HepG2 (cell line): ENCODE results near the gene WDR6. TPM values are rescaled to one million over a fixed set of nuclear protein-coding genes. Genes with fewer than 3 reads are reported as not detected.

Experiments used
- ATAC-seq: fragments of 200-7000 bp; cut with Tn5 transposase; 3 replicates; pipeline ENCODE4 v1.9.1; 2020; ENCODE audit warnings: mild to moderate bottlenecking, moderate library complexity
- BruUV-seq: library from RNA; stranded (reverse); fragments of 400-500 nt; replicated peaks from 2 replicates; lab custom pipeline; 2021; lab: Mats Ljungman, UMichigan
- CTCF ChIA-PET: fragments of 300-600 bp; formaldehyde crosslinking; extraction: SDS; loops from one replicate; lab custom pipeline; 2021; ENCODE audit warnings: low total read pairs, inconsistent platforms, low intra/inter-chr PET ratio; lab: Yijun Ruan, JAX
- POLR2A ChIA-PET: fragments of 350-600 bp; sonication (Branson Sonifier 250); formaldehyde crosslinking; loops from one replicate; lab custom pipeline; 2020; ENCODE audit warnings: antibody characterized with exemption, inconsistent platforms; lab: Yijun Ruan, JAX
- DNase-seq: peaks from one replicate; pipeline ENCODE4 v3.0.0-alpha.2; 2015; ENCODE audit warnings: low spot score
- FAIRE-seq: peaks from 3 replicates; lab custom pipeline; 2011; peaks lifted over from hg19 to GRCh38; lab: Jason Lieb, UNC
- H2AFZ ChIP-seq: one replicate; pipeline ENCODE4 v1.6.1; 2011; ENCODE audit warnings: low read length, inconsistent platforms
- H3K27ac ChIP-seq: fragments of 300-600 bp; 3 replicates; pipeline ENCODE4 v1.8.0; 2011; ENCODE audit warnings: mixed run types, mild to moderate bottlenecking, mixed read lengths, low read length, inconsistent platforms; ENCODE audit not compliant: insufficient read depth; ENCODE audit errors: extremely low read length
- H3K27me3 ChIP-seq, 2 experiments: fragments of 200-600 bp in 1 of 2; 2 replicates in 1 of 2; 3 replicates in 1 of 2; pipeline versions ENCODE4 v1.6.0 to v1.8.0; 2011; ENCODE audit warnings: low read length in 2 of 2, mild to moderate bottlenecking in 2 of 2, moderate library complexity in 2 of 2, inconsistent platforms in 1 of 2; ENCODE audit not compliant: insufficient read depth in 2 of 2, control insufficient read depth in 1 of 2
- H3K36me3 ChIP-seq, 2 experiments: fragments of 200-600 bp in 1 of 2; replicated peaks in 1 of 2; 2 replicates in 1 of 2; 3 replicates in 1 of 2; pipeline versions ENCODE4 v1.5.1 to v1.8.0; 2011; ENCODE audit warnings: low read length in 2 of 2, inconsistent platforms in 1 of 2; ENCODE audit not compliant: insufficient read depth in 2 of 2, control insufficient read depth in 1 of 2
- H3K4me1 ChIP-seq: 2 replicates; pipeline ENCODE4 v1.5.1; 2012; ENCODE audit warnings: low read length, inconsistent platforms; ENCODE audit not compliant: insufficient read depth
- H3K4me2 ChIP-seq: 2 replicates; pipeline ENCODE4 v1.6.0; 2011; ENCODE audit warnings: low read depth, low read length, inconsistent platforms
- H3K4me3 ChIP-seq, 3 experiments: fragments of 200-600 bp in 1 of 3; sonication (generic), shearing (Covaris generic) in 1 of 3; replicated peaks in 1 of 3; 2 replicates each; pipeline ENCODE4 v1.5.1; 2011 to 2016; ENCODE audit warnings: low read length in 3 of 3, inconsistent platforms in 2 of 3, low read depth in 2 of 3, mild to moderate bottlenecking in 2 of 3, control low read depth in 1 of 3, mixed read lengths in 1 of 3; ENCODE audit not compliant: insufficient read depth in 1 of 3
- H3K79me2 ChIP-seq: one replicate; pipeline ENCODE4 v1.6.1; 2011; ENCODE audit warnings: low read length, inconsistent platforms; ENCODE audit not compliant: insufficient read depth
- H3K9ac ChIP-seq: 2 replicates; pipeline ENCODE4 v1.6.0; 2011; ENCODE audit warnings: mild to moderate bottlenecking, low read depth, low read length, inconsistent platforms; ENCODE audit not compliant: insufficient read depth
- H3K9me3 ChIP-seq: 2 replicates; pipeline ENCODE4 v1.5.1; 2012; ENCODE audit warnings: mild to moderate bottlenecking, low read length
- H4K20me1 ChIP-seq: 2 replicates; pipeline ENCODE4 v1.6.0; 2011; ENCODE audit warnings: inconsistent platforms, mild to moderate bottlenecking, low read length, moderate library complexity; ENCODE audit not compliant: insufficient read depth
- AKAP8 ChIP-seq: sonication (generic); formaldehyde crosslinking; IDR thresholded peaks from 2 replicates; pipeline ENCODE4 v1.5.1; 2020; ENCODE audit warnings: mild to moderate bottlenecking, missing genetic modification reagents
- ATF7 ChIP-seq, 2 experiments: fragments of 450-650 bp in 1 of 2; sonication (generic) in 1 of 2; formaldehyde crosslinking in 1 of 2; IDR thresholded peaks; 2 replicates each; pipeline versions ENCODE4 v1.4.0 to v1.6.1; 2016 to 2020; ENCODE audit warnings: antibody characterized with exemption in 1 of 2, mild to moderate bottlenecking in 1 of 2, missing genetic modification reagents in 1 of 2
- EZH2 ChIP-seq: conservative IDR thresholded peaks from 2 replicates; pipeline ENCODE4 v1.6.1; 2012; ENCODE audit warnings: mild to moderate bottlenecking, low read depth, low read length, moderate library complexity
- GZF1 ChIP-seq: sonication (generic); formaldehyde crosslinking; IDR thresholded peaks from 2 replicates; pipeline ENCODE4 v1.5.1; 2020; ENCODE audit warnings: mild to moderate bottlenecking, missing genetic modification reagents
- HMGA1 ChIP-seq: sonication (generic); formaldehyde crosslinking; conservative IDR thresholded peaks from 2 replicates; pipeline ENCODE4 v1.4.0; 2020; ENCODE audit warnings: missing genetic modification reagents
- HNRNPL ChIP-seq: fragments of 200-400 bp; formaldehyde crosslinking; IDR thresholded peaks from 2 replicates; pipeline ENCODE4 v1.6.1; 2017; ENCODE audit warnings: mild to moderate bottlenecking, low read depth, low read length
- KLF9 ChIP-seq: IDR thresholded peaks from 2 replicates; pipeline ENCODE4 v1.6.1; 2016; ENCODE audit warnings: low read depth
- MAX ChIP-seq: IDR thresholded peaks from 2 replicates; pipeline ENCODE4 v1.6.1; 2012; ENCODE audit warnings: inconsistent platforms
- MXI1 ChIP-seq: IDR thresholded peaks from 3 replicates; pipeline ENCODE4 v1.6.1; 2012; ENCODE audit warnings: low read depth, low read length, inconsistent platforms, borderline replicate concordance
- PLRG1 ChIP-seq: fragments of 450-650 bp; conservative IDR thresholded peaks from 2 replicates; pipeline ENCODE4 v1.6.1; 2016
- POLR2A ChIP-seq, 2 experiments: IDR thresholded peaks; 2 replicates each; pipeline ENCODE4 v1.6.1; 2011; ENCODE audit warnings: low read depth in 2 of 2, low read length in 2 of 2, mild to moderate bottlenecking in 1 of 2, moderate library complexity in 1 of 2; ENCODE audit not compliant: insufficient read depth in 1 of 2
- POLR2G ChIP-seq: fragments of 200-400 bp; formaldehyde crosslinking; IDR thresholded peaks from 2 replicates; pipeline ENCODE4 v1.6.1; 2018; ENCODE audit warnings: mild to moderate bottlenecking, low read depth, low read length, moderate library complexity
- RFX1 ChIP-seq: fragments of 450-650 bp; IDR thresholded peaks from 2 replicates; pipeline ENCODE4 v1.6.1; 2017
- SALL2 ChIP-seq: sonication (generic); formaldehyde crosslinking; IDR thresholded peaks from 2 replicates; pipeline ENCODE4 v1.8.1; 2023; ENCODE audit warnings: mild to moderate bottlenecking, missing genetic modification reagents, inconsistent platforms
- SRSF1 ChIP-seq: fragments of 200-400 bp; formaldehyde crosslinking; optimal IDR thresholded peaks from 2 replicates; pipeline ENCODE3; 2017; ENCODE audit warnings: mild to moderate bottlenecking, low read depth, low read length, moderate library complexity
- TEAD3 ChIP-seq: optimal IDR thresholded peaks from 2 replicates; pipeline ENCODE3; 2016; ENCODE audit warnings: borderline replicate concordance
- ZBTB34 ChIP-seq: sonication (generic); formaldehyde crosslinking; IDR thresholded peaks from 2 replicates; pipeline ENCODE4 v1.8.0; 2022; ENCODE audit warnings: mild to moderate bottlenecking, missing genetic modification reagents
- ZFP37 ChIP-seq: sonication (generic); formaldehyde crosslinking; IDR thresholded peaks from 2 replicates; pipeline ENCODE4 v1.4.0; 2020; ENCODE audit warnings: missing genetic modification reagents, borderline replicate concordance
- ZNF446 ChIP-seq: sonication (generic); formaldehyde crosslinking; IDR thresholded peaks from 2 replicates; pipeline ENCODE4 v1.5.0; 2020; ENCODE audit warnings: mild to moderate bottlenecking, missing genetic modification reagents
- ZNF652 ChIP-seq: IDR thresholded peaks from 2 replicates; pipeline ENCODE4 v1.6.1; 2016; ENCODE audit warnings: low read depth, borderline replicate concordance
- ZNF792 ChIP-seq: IDR thresholded peaks from 2 replicates; pipeline ENCODE4 v1.6.1; 2016
- ZNF879 ChIP-seq: sonication (generic); formaldehyde crosslinking; IDR thresholded peaks from 2 replicates; pipeline ENCODE4 v1.8.1; 2023; ENCODE audit warnings: missing genetic modification reagents
- ZSCAN30 ChIP-seq: sonication (generic); formaldehyde crosslinking; IDR thresholded peaks from 2 replicates; pipeline ENCODE4 v1.5.0; 2020; ENCODE audit warnings: mild to moderate bottlenecking, missing genetic modification reagents
- WGBS: methylation state at CpG from one replicate; pipeline ENCODE4 v1.1.6; 2017; ENCODE audit warnings: low lambda C conversion rate; 5-methylcytosine and 5-hydroxymethylcytosine counted together
- in situ Hi-C: cut with HindIII; loops from 2 replicates; pipeline ENCODE4 v1.10.0; 2017; ENCODE audit warnings: low pct_unique_long_range_greater_than_20kb; ENCODE audit not compliant: extremely low pct_ligation_motif_present
- intact Hi-C: fragments of 100-400 bp; cut with micrococcal nuclease; formaldehyde crosslinking; loops from one replicate; pipeline ENCODE4 v1.10.0; 2022; ENCODE audit not compliant: unreplicated experiment
- polyA plus RNA-seq, 8 experiments: library from polyadenylated mRNA; depleted of rRNA in 3 of 8; stranded (reverse) in 7 of 8; unstranded in 1 of 8; fragments of >200 nt; fragmentation: Illumina TruSeq in 4 of 8; extraction: Trizol in 4 of 8; gene quantifications; 2 replicates each; pipeline versions ENCODE4 v1.2.1 to v1.2.3, GENCODE V29; 2011 to 2016; ENCODE audit warnings: low read depth in 4 of 8, missing spikeins in 1 of 8, mixed read lengths in 1 of 8; ENCODE audit not compliant: insufficient read depth in 1 of 8
- total RNA-seq, 5 experiments: library from RNA; depleted of rRNA; stranded (reverse); fragments of >200 nt; fragmentation: Illumina TruSeq; extraction: Trizol; gene quantifications; 2 replicates each; pipeline ENCODE4 v1.2.3, GENCODE V29; 2016; ENCODE audit warnings: low read depth in 1 of 5

Gene WDR6
- total and polyA plus RNA-seq, 2 of the 13 experiments (the other 11 are each of a cell fraction or from before 2014, with no cell fraction given): 73.4 to 139 TPM

- no peak for TF ChIP-seq SRSF1
- no peak for TF ChIP-seq EZH2
- TF ChIP-seq ZNF792 (CRISPR knock-in tag): no peak; the same call in 1 of the 2 replicates
- peak; percentile 81; the same call in 1 of the 2 replicates for TF ChIP-seq AKAP8 (CRISPR knock-in tag)
- peak; percentile 75; the same call in 1 of the 2 replicates for TF ChIP-seq ZFP37 (CRISPR knock-in tag)
- no peak; the same call in 1 of the 2 replicates for TF ChIP-seq ZNF446 (CRISPR knock-in tag)
- TF ChIP-seq, all 625 proteins: peak for 296
Measured at GRCh38 chr3:49021813-49022687, 14.9 kb downstream of the WDR6 start, which contains the start of gene NDUFAF3 (continued).

GRCh38 chr3:49022688-49023171 is 15.5 kb downstream of the WDR6 start:
- FAIRE-seq (no peak), ATAC-seq (no peak), DNase-seq (peak; percentile 39)
- Histone ChIP-seq H3K79me2 (peaks cover 27% of the 10 kb centered on the region), H2AFZ (no peak overlapping the region), H3K4me2 (peak overlapping the region; percentile 89), H3K36me3 (peaks cover 16 to 30% of the 10 kb centered on the region in 2 experiments), H3K9ac (peak overlapping the region; percentile 99), H4K20me1 (no peaks in the 10 kb centered on the region), H3K4me3 (peak overlapping the region; percentile 80 to 96 (median 89)), H3K4me1 (peaks cover 50% of the 10 kb centered on the region), H3K9me3 (no peaks in the 10 kb centered on the region), H3K27ac (peak overlapping the region; percentile 99), H3K27me3 (no peaks in the 10 kb centered on the region; a peak in 1 of 5 replicates)
- intact Hi-C loops (loop anchor here (5.0 kb wide), 1 partner anchor 70 kb away; the partner anchor contains the start of gene QRICH1), in situ Hi-C loops (no loop called here)
- 0% methylated on average over 2 of the region's 12 CpGs for WGBS
- no TSS peak for BruUV-seq
- no peak for TF ChIP-seq ZNF652 (CRISPR knock-in tag)
- TF ChIP-seq KLF9 (CRISPR knock-in tag): 0 out of 2 replicates have a peak, but pooled peaks have one; percentile 21
- peak in 1 of 2 experiments; percentile 46; a peak in 1 of 4 replicates for TF ChIP-seq POLR2A (IDR thresholded peaks at IDR 0.05; ENCODE audit: insufficient read depth in 1 of 2, low read depth in 2 of 2, low read length in 2 of 2)
- no peak for TF ChIP-seq ATF7 (IDR thresholded peaks at IDR 0.05)
- TF ChIP-seq ATF7 (CRISPR knock-in tag; IDR thresholded peaks at IDR 0.05): no peak
- TF ChIP-seq MAX: peak; percentile 20; the same call in 1 of the 2 replicates
- TF ChIP-seq TEAD3: peak; percentile 33
- no peak for TF ChIP-seq HMGA1 (CRISPR knock-in tag)
- no peak for TF ChIP-seq ZBTB34 (CRISPR knock-in tag)
- TF ChIP-seq GZF1 (CRISPR knock-in tag): 0 out of 2 replicates have a peak, but pooled peaks have one; percentile 30
- 0 out of 2 replicates have a peak, but pooled peaks have one; percentile 17 for TF ChIP-seq SALL2 (CRISPR knock-in tag)
- 0 out of 2 replicates have a peak, but pooled peaks have one; percentile 26 for TF ChIP-seq HNRNPL
- TF ChIP-seq RFX1: no peak
- TF ChIP-seq MXI1: 0 out of 3 replicates have a peak, but pooled peaks have one; percentile 2
- peak; percentile 61 for TF ChIP-seq POLR2G
- no peak for TF ChIP-seq ZNF879 (CRISPR knock-in tag)
- peak; percentile 6; the same call in 1 of the 2 replicates for TF ChIP-seq ZSCAN30 (CRISPR knock-in tag)
- no peak for TF ChIP-seq PLRG1
- ChIA-PET CTCF (no interaction called here), POLR2A (interaction anchor here (0.9 to 11.1 kb wide), 9 partner anchors 13 to 549 kb away, joined by 3 to 280 read pairs (median 12); partner anchors contain the start of genes LAMB2, QARS1, QRICH1 and RHOA)
